K562 (cell line): Measurements from ENCODE around the gene ARID4B. TPM values are rescaled to one million over a fixed set of nuclear protein-coding genes. Genes with fewer than 3 reads are reported as not detected.

Experiments
- ATAC-seq: fragments of 200-7000 bp; cut with Tn5 transposase; 3 replicates; pipeline ENCODE4 v1.9.1; 2020; ENCODE audit warnings: moderate library complexity
- BruUV-seq: library from RNA; stranded (reverse); fragments of 400-500 nt; replicated peaks from 2 replicates; lab custom pipeline; 2021; lab: Mats Ljungman, UMichigan
- CTCF ChIA-PET: fragments of 300-600 bp; formaldehyde crosslinking; extraction: SDS; loops from one replicate; lab custom pipeline; 2021; ENCODE audit warnings: low intra/inter-chr PET ratio; lab: Yijun Ruan, JAX
- POLR2A ChIA-PET: fragments of 300-600, 350-650 bp; sonication (Branson Sonifier 250); formaldehyde crosslinking; extraction: SDS; loops from one replicate; lab custom pipeline; 2021; ENCODE audit warnings: antibody characterized with exemption, inconsistent platforms; lab: Yijun Ruan, JAX
- DNase-seq, 4 experiments: peaks; one replicate each; pipeline versions ENCODE4 v3.0.0 to v3.0.0-alpha.2; 2011 to 2018; ENCODE audit warnings: low spot score in 3 of 4, mixed read lengths in 3 of 4; ENCODE audit errors: extremely low read depth in 1 of 4
- FAIRE-seq: peaks from 2 replicates; lab custom pipeline; 2011; peaks lifted over from hg19 to GRCh38; lab: Jason Lieb, UNC
- H2AFZ ChIP-seq: 2 replicates; pipeline ENCODE4 v1.6.0; 2011; ENCODE audit warnings: low read depth, low read length, control low read depth, inconsistent platforms
- H3K27ac ChIP-seq: fragments of 200-600 bp; 3 replicates; pipeline ENCODE4 v1.8.0; 2011; ENCODE audit warnings: low read depth, mild to moderate bottlenecking, control low read depth, inconsistent platforms, low read length, moderate library complexity, mixed read lengths; ENCODE audit errors: extremely low read depth
- H3K27me3 ChIP-seq, 2 experiments: fragments of 300-600 bp in 1 of 2; 2 replicates in 1 of 2; 3 replicates in 1 of 2; pipeline versions ENCODE4 v1.6.0 to v1.8.0; 2011; ENCODE audit warnings: inconsistent platforms in 2 of 2, low read length in 2 of 2, mild to moderate bottlenecking in 1 of 2, mixed read lengths in 1 of 2, moderate library complexity in 1 of 2; ENCODE audit not compliant: control insufficient read depth in 2 of 2, insufficient read depth in 2 of 2
- H3K36me3 ChIP-seq: fragments of 300-600 bp; 3 replicates; pipeline ENCODE4 v1.8.0; 2011; ENCODE audit warnings: mild to moderate bottlenecking, low read length, inconsistent platforms; ENCODE audit not compliant: control insufficient read depth, insufficient read depth
- H3K4me1 ChIP-seq, 2 experiments: fragments of 200-600 bp in 1 of 2; replicated peaks in 1 of 2; 2 replicates in 1 of 2; 3 replicates in 1 of 2; pipeline versions ENCODE4 v1.5.1 to v1.8.0; 2011; ENCODE audit warnings: inconsistent platforms in 2 of 2, low read length in 2 of 2, mild to moderate bottlenecking in 1 of 2, mixed read lengths in 1 of 2, moderate library complexity in 1 of 2; ENCODE audit not compliant: control insufficient read depth in 2 of 2, insufficient read depth in 2 of 2
- H3K4me2 ChIP-seq: 2 replicates; pipeline ENCODE4 v1.6.1; 2011; ENCODE audit warnings: low read length, control low read depth, inconsistent platforms, mixed read lengths; ENCODE audit not compliant: insufficient read depth
- H3K4me3 ChIP-seq: fragments of 200-600 bp; sonication (generic), shearing (Covaris generic); 2 replicates; pipeline ENCODE4 v1.5.1; 2016; ENCODE audit warnings: control low read depth, inconsistent platforms
- H3K79me2 ChIP-seq: fragments of 200-600 bp; 3 replicates; pipeline ENCODE4 v1.8.0; 2011; ENCODE audit warnings: low read length, inconsistent platforms; ENCODE audit not compliant: control insufficient read depth, insufficient read depth
- H3K9ac ChIP-seq, 2 experiments: 2 replicates each; pipeline versions ENCODE4 v1.6.0 to v1.6.1; 2011; ENCODE audit warnings: low read depth in 2 of 2, low read length in 2 of 2, control low read depth in 1 of 2, inconsistent platforms in 1 of 2, mild to moderate bottlenecking in 1 of 2, mixed read lengths in 1 of 2; ENCODE audit not compliant: insufficient read depth in 1 of 2
- H3K9me1 ChIP-seq: one replicate; pipeline ENCODE4 v1.6.0; 2011; ENCODE audit warnings: inconsistent platforms, mild to moderate bottlenecking, low read length, moderate library complexity; ENCODE audit not compliant: control insufficient read depth, insufficient read depth
- H3K9me3 ChIP-seq: replicated peaks from 2 replicates; pipeline ENCODE4 v1.5.1; 2011; ENCODE audit warnings: low read depth, low read length, inconsistent platforms; ENCODE audit not compliant: control insufficient read depth, insufficient read depth
- H4K20me1 ChIP-seq: replicated peaks from 2 replicates; pipeline ENCODE4 v1.6.1; 2011; ENCODE audit warnings: low read length, inconsistent platforms, mixed read lengths; ENCODE audit not compliant: control insufficient read depth, insufficient read depth
- FOXP1 ChIP-seq: sonication (generic); formaldehyde crosslinking; IDR thresholded peaks from 2 replicates; pipeline ENCODE4 v1.8.0; 2022; ENCODE audit warnings: mild to moderate bottlenecking, missing genetic modification reagents
- HIVEP1 ChIP-seq: fragments of 250-450 bp; sonication (Bioruptor Pico); IDR thresholded peaks from 2 replicates; pipeline ENCODE4 v1.4.0; 2020; ENCODE audit warnings: mild to moderate bottlenecking
- MLX ChIP-seq, 2 experiments: fragments of 450-650 bp in 1 of 2; sonication (generic) in 1 of 2; formaldehyde crosslinking; conservative IDR thresholded peaks; 2 replicates each; pipeline versions ENCODE4 v1.4.0 to v1.8.1; 2020 to 2022; ENCODE audit warnings: mild to moderate bottlenecking in 1 of 2, missing genetic modification reagents in 1 of 2
- PHF20 ChIP-seq: fragments of 450-650 bp; IDR thresholded peaks from 2 replicates; pipeline ENCODE4 v1.6.1; 2018; ENCODE audit not compliant: partially characterized antibody
- POLR2H ChIP-seq: IDR thresholded peaks from 2 replicates; pipeline ENCODE4 v1.6.1; 2016; ENCODE audit warnings: missing genetic modification characterization, low read depth, mild to moderate bottlenecking, control low read depth, missing compliant biosample characterization, moderate library complexity
- TGIF2 ChIP-seq: sonication (generic); formaldehyde crosslinking; IDR thresholded peaks from 2 replicates; pipeline ENCODE4 v1.8.1; 2022; ENCODE audit warnings: mild to moderate bottlenecking, missing genetic modification reagents, moderate library complexity
- THAP12 ChIP-seq: fragments of 250-450 bp; sonication (Bioruptor Pico); IDR thresholded peaks from 2 replicates; pipeline ENCODE4 v1.9.0; 2021; ENCODE audit warnings: mild to moderate bottlenecking, inconsistent platforms
- TRIM24 ChIP-seq, 2 experiments: fragments of 450-650 bp; IDR thresholded peaks; 2 replicates each; pipeline ENCODE4 v1.6.1; 2016
- ZNF239 ChIP-seq: fragments of 250-450 bp; sonication (Bioruptor Pico); IDR thresholded peaks from 2 replicates; pipeline ENCODE4 v1.4.0; 2020; ENCODE audit warnings: mild to moderate bottlenecking
- ZNF318 ChIP-seq, 2 experiments: fragments of 450-650 bp; IDR thresholded peaks; 2 replicates each; pipeline ENCODE4 v1.6.1; 2016; ENCODE audit warnings: mild to moderate bottlenecking in 2 of 2, borderline replicate concordance in 1 of 2, low read depth in 1 of 2, moderate library complexity in 1 of 2
- ZNF76 ChIP-seq: fragments of 250-450 bp; sonication (Bioruptor Pico); IDR thresholded peaks from 2 replicates; pipeline ENCODE4 v1.4.0; 2020; ENCODE audit warnings: mild to moderate bottlenecking, moderate library complexity, borderline replicate concordance
- ZSCAN32 ChIP-seq: fragments of 450-650 bp; formaldehyde crosslinking; IDR thresholded peaks from 2 replicates; pipeline ENCODE4 v1.4.0; 2020; ENCODE audit warnings: mild to moderate bottlenecking, moderate library complexity
- WGBS: fragments of 100-300 bp; shearing (Covaris generic); methylation state at CpG from one replicate; pipeline ENCODE4 v1.1.6; 2016; ENCODE audit warnings: low coverage, mixed read lengths; ENCODE audit not compliant: insufficient coverage; ENCODE audit errors: missing lambda C conversion rate; 5-methylcytosine and 5-hydroxymethylcytosine counted together
- in situ Hi-C: fragments of 300-500 bp; cut with MboI; formaldehyde crosslinking; loops from 4 replicates; pipeline ENCODE4 v1.15.0; 2018; ENCODE audit warnings: inconsistent platforms, mixed read lengths
- intact Hi-C: fragments of 100-400 bp; cut with micrococcal nuclease; formaldehyde crosslinking; loops from 2 replicates; pipeline ENCODE4 v1.14.2; 2022
- polyA plus RNA-seq, 8 experiments: library from polyadenylated mRNA; depleted of rRNA in 4 of 8; stranded (reverse) in 5 of 8; unstranded in 3 of 8; fragments of >200 nt; fragmentation: Nextera tagmentation in 2 of 8; fragmentation: Illumina TruSeq in 1 of 8; extraction: Ambion mirVana in 2 of 8; extraction: Trizol in 1 of 8; gene quantifications; 2 replicates each; pipeline versions ENCODE4 v1.2.1 to v1.2.3, GENCODE V29; 2011 to 2014; ENCODE audit warnings: inconsistent platforms in 1 of 8, missing spikeins in 1 of 8
- total RNA-seq, 7 experiments: library from RNA; depleted of rRNA in 6 of 7; stranded (reverse); fragments of >200 nt in 6 of 7; fragmentation: Illumina TruSeq in 2 of 7; extraction: Trizol in 2 of 7; gene quantifications; 2 replicates each; pipeline versions ENCODE4 v1.2.1 to v1.2.3, GENCODE V29; 2011 to 2021; ENCODE audit warnings: low replicate concordance in 1 of 7

The ARID4B gene
- total and polyA plus RNA-seq, 9 of the 15 experiments (the other 6 are each of a cell fraction or from before 2014, with no cell fraction given), result 8.4 to 38.9 (median 18.5) TPM

- no peaks in the 10 kb centered on the region for H3K4me1 ChIP-seq
- CTCF ChIA-PET, result interaction anchor here (0.6 kb wide), 1 partner anchor 559 kb away, joined by 4 read pairs; no protein-coding TSS in a partner anchor
- H3K79me2 ChIP-seq, result peaks cover 10% of the 10 kb centered on the region; the same call in 2 of the 3 replicates
- H3K4me2 ChIP-seq, result no peak overlapping the region
- H3K36me3 ChIP-seq, result peaks cover 80% of the 10 kb centered on the region
- POLR2A ChIA-PET, result interaction anchor here (0.7 to 3.8 kb wide), 6 partner anchors 10 to 483 kb away, joined by 3 to 20 read pairs (median 4); partner anchors contain the start of genes RBM34 and TOMM20
- ATAC-seq (no peak), DNase-seq (no peak), FAIRE-seq (no peak)
- H4K20me1 ChIP-seq, result no peaks in the 10 kb centered on the region
- H3K27ac ChIP-seq, result no peak overlapping the region
- in situ Hi-C loops, result no loop called here
- intact Hi-C loops, result no loop called here
- no peaks in the 10 kb centered on the region for H3K27me3 ChIP-seq
- H2AFZ ChIP-seq, result no peak overlapping the region
- H3K9me1 ChIP-seq, result no peaks in the 10 kb centered on the region
- H3K9me3 ChIP-seq, result 0 out of 2 replicates have a peak, but pooled peaks cover 2% of the 10 kb centered on the region
- no TSS peak for BruUV-seq
- WGBS, result 95% methylated on average over 5 of the region's 5 CpGs
- H3K9ac ChIP-seq, result no peak overlapping the region
- H3K4me3 ChIP-seq, result no peak overlapping the region
- TF ChIP-seq HIVEP1 (CRISPR knock-in tag) (no peak), TRIM24 (IDR thresholded peaks at IDR 0.05) (no peak), TGIF2 (CRISPR knock-in tag) (no peak), ZNF239 (CRISPR knock-in tag) (no peak), ZNF318 (IDR thresholded peaks at IDR 0.05; ENCODE audit: borderline replicate concordance in 1 of 2, low read depth in 1 of 2) (no peak), THAP12 (CRISPR knock-in tag) (no peak), ZSCAN32 (CRISPR knock-in tag) (no peak), PHF20 (no peak), ZNF76 (CRISPR knock-in tag) (no peak), MLX (CRISPR knock-in tag; conservative IDR thresholded peaks at IDR 0.05) (no peak), FOXP1 (no peak), POLR2H (tag) (no peak)
These were observed 188.7 kb downstream of the ARID4B start for GRCh38 chr1:235139315-235139714.
